Dedifferentiated amniotic fluid mesenchymal stem cell (primary cell): Measurements from ENCODE around the gene IL1RAPL1.

Source experiments
- DNase-seq: peaks from one replicate; pipeline ENCODE4 v3.0.0-alpha.2; 2016; ENCODE audit errors: extremely low spot score

Gene IL1RAPL1

GRCh38 chrX:29890004-29890403 is 1302.8 kb downstream of the IL1RAPL1 start:
- DNase-seq = no peak

- DNase-seq = no peak
Observed at GRCh38 chrX:29890646-29891200, 1303.5 kb downstream of the IL1RAPL1 start.

- no peak for DNase-seq
Observed at GRCh38 chrX:29902004-29902403, 1314.8 kb downstream of the IL1RAPL1 start.

- no peak for DNase-seq
Observed at GRCh38 chrX:29903360-29903759, 1316.1 kb downstream of the IL1RAPL1 start.

- no peak for DNase-seq
Observed at GRCh38 chrX:29911673-29912072, 1324.4 kb downstream of the IL1RAPL1 start.

- no peak for DNase-seq
Observed at GRCh38 chrX:29913647-29914046, 1326.4 kb downstream of the IL1RAPL1 start.

- DNase-seq = no peak
Observed at GRCh38 chrX:29922607-29923006, 1335.4 kb downstream of the IL1RAPL1 start.

- DNase-seq = no peak
Observed at GRCh38 chrX:29926056-29926455, 1338.8 kb downstream of the IL1RAPL1 start.

- no peak for DNase-seq
Observed at GRCh38 chrX:29926659-29927058, 1339.4 kb downstream of the IL1RAPL1 start.

GRCh38 chrX:29935455-29935854 is 1348.2 kb downstream of the IL1RAPL1 start:
- no peak for DNase-seq

- no peak for DNase-seq
Observed at GRCh38 chrX:29940750-29941149, 1353.5 kb downstream of the IL1RAPL1 start.

- no peak for DNase-seq
Observed at GRCh38 chrX:29941287-29941686, 1354.0 kb downstream of the IL1RAPL1 start.

- DNase-seq = no peak
Observed at GRCh38 chrX:29947225-29947624, 1360.0 kb downstream of the IL1RAPL1 start.

- no peak for DNase-seq
Observed at GRCh38 chrX:29948653-29949052, 1361.4 kb downstream of the IL1RAPL1 start.

GRCh38 chrX:29952016-29952415 is 1364.8 kb downstream of the IL1RAPL1 start:
- no peak for DNase-seq

GRCh38 chrX:29962061-29962460 is 1374.8 kb downstream of the IL1RAPL1 start:
- DNase-seq = no peak

- DNase-seq = no peak
Observed at GRCh38 chrX:29965634-29966033, 1378.4 kb downstream of the IL1RAPL1 start.

- DNase-seq = no peak
Observed at GRCh38 chrX:29992083-29992482, 1404.8 kb downstream of the IL1RAPL1 start.

GRCh38 chrX:30005813-30006212 is 1418.6 kb downstream of the IL1RAPL1 start:
- DNase-seq = no peak
